Measurements from ENCODE around the gene GAS2L1. TPM values are rescaled to one million over a fixed set of nuclear protein-coding genes. Genes with fewer than 3 reads are reported as not detected.

The GAS2L1 gene
- total and polyA plus RNA-seq, 2 experiments from 2014 or later, result 17.3 to 21.0 TPM

- Histone ChIP-seq H3K27me3 (no peaks in the 10 kb centered on the region), H3K27ac (no peak overlapping the region), H3K4me3 (no peak overlapping the region), H3K9me3 (ENCODE audit: low read depth) (no peaks in the 10 kb centered on the region), H3K36me3 (peaks cover 5% of the 10 kb centered on the region), H3K4me1 (ENCODE audit: low read depth) (no peaks in the 10 kb centered on the region)
- DNase-seq (ENCODE audit: low read depth in 1 of 2, low spot score in 1 of 2), result peak in 1 of 2 donors; percentile 25
- TF ChIP-seq CTCF (IDR thresholded peaks at IDR 0.05; ENCODE audit: low read depth, low read length), result no peak
Observed at GRCh38 chr22:29331213-29331612, 24.8 kb downstream of the GAS2L1 start.

GRCh38 chr22:29331658-29332300 lies 25.3 kb downstream of the GAS2L1 start:
- no peaks in the 10 kb centered on the region for H3K9me3 ChIP-seq (ENCODE audit: low read depth)
- no peaks in the 10 kb centered on the region for H3K27me3 ChIP-seq
- H3K27ac ChIP-seq, result no peak overlapping the region
- peaks cover 8% of the 10 kb centered on the region for H3K36me3 ChIP-seq
- DNase-seq (ENCODE audit: low read depth in 1 of 2, low spot score in 1 of 2), result no peak
- H3K4me1 ChIP-seq (ENCODE audit: low read depth), result no peaks in the 10 kb centered on the region
- TF ChIP-seq CTCF (IDR thresholded peaks at IDR 0.05; ENCODE audit: low read depth, low read length), result no peak
- no peak overlapping the region for H3K4me3 ChIP-seq

- H3K27ac ChIP-seq, result no peak overlapping the region
- H3K4me3 ChIP-seq, result no peak overlapping the region
- no peaks in the 10 kb centered on the region for H3K4me1 ChIP-seq (ENCODE audit: low read depth)
- no peak for DNase-seq (ENCODE audit: low read depth in 1 of 2, low spot score in 1 of 2)
- peaks cover 10% of the 10 kb centered on the region for H3K36me3 ChIP-seq
- H3K9me3 ChIP-seq (ENCODE audit: low read depth), result no peaks in the 10 kb centered on the region
- H3K27me3 ChIP-seq, result no peaks in the 10 kb centered on the region
- TF ChIP-seq CTCF (IDR thresholded peaks at IDR 0.05; ENCODE audit: low read depth, low read length), result no peak
Observed at GRCh38 chr22:29332886-29333496, 26.5 kb downstream of the GAS2L1 start.

GRCh38 chr22:29334148-29334547 lies 27.7 kb downstream of the GAS2L1 start:
- Histone ChIP-seq H3K9me3 (ENCODE audit: low read depth) (no peaks in the 10 kb centered on the region), H3K36me3 (peaks cover 20% of the 10 kb centered on the region), H3K4me3 (no peak overlapping the region), H3K27me3 (no peaks in the 10 kb centered on the region), H3K4me1 (ENCODE audit: low read depth) (no peaks in the 10 kb centered on the region), H3K27ac (no peak overlapping the region)
- DNase-seq (ENCODE audit: low read depth in 1 of 2, low spot score in 1 of 2), result no peak
- no peak for TF ChIP-seq CTCF (IDR thresholded peaks at IDR 0.05; ENCODE audit: low read depth, low read length)

- no peak for DNase-seq (ENCODE audit: low read depth in 1 of 2, low spot score in 1 of 2)
- no peaks in the 10 kb centered on the region for H3K27me3 ChIP-seq
Observed at GRCh38 chr22:29334696-29335344, 28.4 kb downstream of the GAS2L1 start.

More at GRCh38 chr22:29334696-29335344, 28.4 kb downstream of the GAS2L1 start:
- no peaks in the 10 kb centered on the region for H3K9me3 ChIP-seq (ENCODE audit: low read depth)
- peaks cover 23% of the 10 kb centered on the region for H3K36me3 ChIP-seq
- no peak overlapping the region for H3K4me3 ChIP-seq
- no peak overlapping the region for H3K27ac ChIP-seq
- H3K4me1 ChIP-seq (ENCODE audit: low read depth), result no peaks in the 10 kb centered on the region
- no peak for TF ChIP-seq CTCF (IDR thresholded peaks at IDR 0.05; ENCODE audit: low read depth, low read length)
